ENCODE measurements around the gene RMDN2. TPM values are rescaled to one million over a fixed set of nuclear protein-coding genes. Genes with fewer than 3 reads are reported as not detected.

Gene RMDN2
- total RNA-seq, 1 donor from 2014 or later = 2.5 TPM

DNA sequence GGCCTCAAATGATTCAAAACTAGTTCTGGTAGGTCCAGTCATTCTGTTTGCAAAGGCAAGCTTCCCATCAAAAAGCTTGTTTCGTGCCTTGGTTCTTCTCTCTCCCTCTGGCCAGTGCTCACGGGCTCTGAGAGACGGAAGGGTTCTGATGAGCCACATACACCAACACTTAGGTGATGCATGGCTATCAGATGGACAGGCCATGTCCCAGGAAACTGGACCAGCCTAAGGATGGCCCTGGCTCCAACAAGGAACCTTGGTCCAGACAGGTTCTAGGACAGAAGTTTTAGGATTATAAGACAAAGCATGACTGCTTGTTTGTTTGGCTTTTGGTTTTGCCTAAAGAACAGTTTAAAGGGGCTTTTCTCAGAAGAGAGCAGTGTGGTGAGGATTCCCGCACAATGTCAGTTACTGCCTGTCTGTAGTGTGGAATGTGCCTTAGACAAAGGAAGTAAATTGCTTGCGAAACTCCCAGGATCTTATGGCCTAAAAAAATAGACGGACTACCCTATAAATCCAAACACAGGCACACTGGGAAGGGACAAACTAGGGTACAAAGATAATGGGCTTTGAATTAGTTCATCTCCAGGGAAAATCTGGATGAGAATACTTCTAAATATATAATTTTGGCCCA lies 140.5 kb downstream of the RMDN2 start:
- H3K9me3 Mint-ChIP-seq (ENCODE audit: unreplicated experiment) = no peaks in the 10 kb centered on the region
- H3K27ac Mint-ChIP-seq (ENCODE audit: unreplicated experiment) = no peak overlapping the region
- peaks cover 4% of the 10 kb centered on the region for H3K27me3 Mint-ChIP-seq (ENCODE audit: unreplicated experiment)
- TF ChIP-seq, protein P1, sequence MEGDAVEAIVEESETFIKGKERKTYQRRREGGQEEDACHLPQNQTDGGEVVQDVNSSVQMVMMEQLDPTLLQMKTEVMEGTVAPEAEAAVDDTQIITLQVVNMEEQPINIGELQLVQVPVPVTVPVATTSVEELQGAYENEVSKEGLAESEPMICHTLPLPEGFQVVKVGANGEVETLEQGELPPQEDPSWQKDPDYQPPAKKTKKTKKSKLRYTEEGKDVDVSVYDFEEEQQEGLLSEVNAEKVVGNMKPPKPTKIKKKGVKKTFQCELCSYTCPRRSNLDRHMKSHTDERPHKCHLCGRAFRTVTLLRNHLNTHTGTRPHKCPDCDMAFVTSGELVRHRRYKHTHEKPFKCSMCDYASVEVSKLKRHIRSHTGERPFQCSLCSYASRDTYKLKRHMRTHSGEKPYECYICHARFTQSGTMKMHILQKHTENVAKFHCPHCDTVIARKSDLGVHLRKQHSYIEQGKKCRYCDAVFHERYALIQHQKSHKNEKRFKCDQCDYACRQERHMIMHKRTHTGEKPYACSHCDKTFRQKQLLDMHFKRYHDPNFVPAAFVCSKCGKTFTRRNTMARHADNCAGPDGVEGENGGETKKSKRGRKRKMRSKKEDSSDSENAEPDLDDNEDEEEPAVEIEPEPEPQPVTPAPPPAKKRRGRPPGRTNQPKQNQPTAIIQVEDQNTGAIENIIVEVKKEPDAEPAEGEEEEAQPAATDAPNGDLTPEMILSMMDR (IDR thresholded peaks at IDR 0.05; ENCODE audit: unreplicated experiment) = no peak
- H3K4me3 Mint-ChIP-seq (ENCODE audit: unreplicated experiment) = no peak overlapping the region
- no peaks in the 10 kb centered on the region for H3K4me1 Mint-ChIP-seq (ENCODE audit: unreplicated experiment)
- no peak for DNase-seq (ENCODE audit: low spot score)
- no peaks in the 10 kb centered on the region for H3K36me3 Mint-ChIP-seq (ENCODE audit: low read depth, unreplicated experiment)

DNA sequence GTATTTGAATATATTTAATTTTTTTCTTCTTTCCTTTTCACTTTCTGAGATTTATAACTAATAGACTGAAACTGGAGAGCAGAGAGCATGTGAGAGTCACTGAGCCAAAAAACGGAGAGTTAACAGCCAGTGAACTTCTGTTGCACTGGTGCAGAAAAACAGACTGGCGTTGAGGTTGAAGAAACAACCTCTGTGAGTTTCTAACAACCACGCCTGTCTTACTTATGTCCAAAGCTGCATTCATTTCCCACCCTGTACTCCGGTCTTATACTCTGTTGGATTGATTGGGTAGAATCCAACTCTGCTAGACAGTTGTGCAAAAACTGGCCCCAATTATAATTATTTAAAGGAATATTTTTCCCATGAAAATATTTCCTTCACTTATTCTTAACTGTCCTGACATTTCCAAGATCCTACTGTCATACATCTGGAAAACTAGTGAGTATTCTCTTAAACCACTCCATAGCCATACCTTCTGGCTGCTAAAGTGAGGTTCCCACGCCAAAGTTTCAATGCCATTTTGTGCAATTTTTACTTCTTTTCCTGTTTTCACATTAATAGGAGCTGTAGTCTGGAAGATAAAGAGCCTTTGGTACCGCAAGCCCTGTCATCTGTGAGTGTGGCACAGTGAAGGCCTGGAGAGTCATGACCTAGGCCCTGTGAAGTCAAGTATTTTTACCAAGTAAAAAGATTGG lies 141.5 kb downstream of the RMDN2 start:
- Mint-ChIP-seq H3K4me1 (ENCODE audit: unreplicated experiment) (no peaks in the 10 kb centered on the region), H3K27ac (ENCODE audit: unreplicated experiment) (no peak overlapping the region), H3K4me3 (ENCODE audit: unreplicated experiment) (no peak overlapping the region), H3K27me3 (ENCODE audit: unreplicated experiment) (peaks cover 4% of the 10 kb centered on the region), H3K36me3 (ENCODE audit: low read depth, unreplicated experiment) (no peaks in the 10 kb centered on the region), H3K9me3 (ENCODE audit: unreplicated experiment) (no peaks in the 10 kb centered on the region)
- TF ChIP-seq, protein P1 (IDR thresholded peaks at IDR 0.05; ENCODE audit: unreplicated experiment) = no peak
- DNase-seq (ENCODE audit: low spot score) = no peak

Other genes starting within 250 kb of the RMDN2 start
- gene CYP1B1, start 150.9 kb downstream of the RMDN2 start, total RNA-seq (ENCODE audit: unreplicated experiment) = 1.2 TPM